Activated CD4-positive, alpha-beta T cell treated with anti-CD3 and anti-CD28 coated beads, Interleukin-2, amount 50 U/mL, for 1 hour (primary cell): Measurements from ENCODE around the gene LYRM1.
"Not testable (repeated sequence)": the region's sequence is repeated elsewhere in the genome, so short reads cannot be mapped to it uniquely, and the experiment has no call there.

Experiments used
- DNase-seq: peaks from one replicate; pipeline ENCODE4 v3.0.0-alpha.2; 2020

Gene LYRM1

GRCh38 chr16:20900299-20901067 lies at the start of gene LYRM1, which contains the start of gene DCUN1D3:
Gene LYRM1 (plus strand): TSS chr16:20900771. CDS start chr16:20915556, 14,785 bp downstream.
Gene DCUN1D3 (minus strand): TSS chr16:20900358. CDS start chr16:20862538, 37,820 bp downstream.
- DNase-seq, result peak; percentile 80

- no peak for DNase-seq
Measured at GRCh38 chr16:20850981-20851380, 49.6 kb upstream of the LYRM1 start.

- no peak for DNase-seq
Measured at GRCh38 chr16:20851601-20852000, 49.0 kb upstream of the LYRM1 start.

- DNase-seq, result no peak
Measured at GRCh38 chr16:20853143-20853542, 47.4 kb upstream of the LYRM1 start.

GRCh38 chr16:20853981-20854620 lies 46.5 kb upstream of the LYRM1 start:
- no peak for DNase-seq

GRCh38 chr16:20854963-20855362 lies 45.6 kb upstream of the LYRM1 start:
- DNase-seq, result no peak

GRCh38 chr16:20857281-20857680 lies 43.3 kb upstream of the LYRM1 start:
- no peak for DNase-seq

GRCh38 chr16:20859229-20859628 lies 41.3 kb upstream of the LYRM1 start:
- no peak for DNase-seq

GRCh38 chr16:20859699-20860098 lies 40.9 kb upstream of the LYRM1 start:
- DNase-seq, result no peak

- DNase-seq, result no peak
Measured at GRCh38 chr16:20860361-20860760, 40.2 kb upstream of the LYRM1 start.

GRCh38 chr16:20860995-20861394 lies 39.6 kb upstream of the LYRM1 start:
- DNase-seq, result not testable (repeated sequence)

- DNase-seq, result no peak
Measured at GRCh38 chr16:20862162-20862960, 38.2 kb upstream of the LYRM1 start.

GRCh38 chr16:20864376-20864775 lies 36.2 kb upstream of the LYRM1 start:
- DNase-seq, result not testable (repeated sequence)

GRCh38 chr16:20865420-20866131 lies 35.0 kb upstream of the LYRM1 start:
- no peak for DNase-seq

- no peak for DNase-seq
Measured at GRCh38 chr16:20866145-20866772, 34.3 kb upstream of the LYRM1 start.

GRCh38 chr16:20866801-20867200 lies 33.8 kb upstream of the LYRM1 start:
- DNase-seq, result no peak

GRCh38 chr16:20867585-20867984 lies 33.0 kb upstream of the LYRM1 start:
- no peak for DNase-seq

- DNase-seq, result no peak
Measured at GRCh38 chr16:20868890-20869289, 31.7 kb upstream of the LYRM1 start.

GRCh38 chr16:20870122-20870820 lies 30.3 kb upstream of the LYRM1 start:
- DNase-seq, result no peak

- DNase-seq, result no peak
Measured at GRCh38 chr16:20871258-20871657, 29.3 kb upstream of the LYRM1 start.

- DNase-seq, result no peak
Measured at GRCh38 chr16:20871941-20872815, 28.4 kb upstream of the LYRM1 start.
